ENCODE results near the gene BSND. TPM values are rescaled to one million over a fixed set of nuclear protein-coding genes. Genes with fewer than 3 reads are reported as not detected.

BSND gene
- total and polyA plus RNA-seq, 9 of the 15 experiments (the other 6 are each of a cell fraction or from before 2014, with no cell fraction given), result not detected

- no peak for TF ChIP-seq DIDO1 (tag; IDR thresholded peaks at IDR 0.05; ENCODE audit: low read depth)
- no peak for TF ChIP-seq ZBTB11 (CRISPR knock-in tag; IDR thresholded peaks at IDR 0.05)
- no peak for TF ChIP-seq POLR2H (tag; IDR thresholded peaks at IDR 0.05; ENCODE audit: low read depth)
- TF ChIP-seq NBN (IDR thresholded peaks at IDR 0.05; ENCODE audit: low read depth), result no peak
- TF ChIP-seq MYBL2 (IDR thresholded peaks at IDR 0.05; ENCODE audit: low read depth), result no peak
- TF ChIP-seq MYBL2 (CRISPR knock-in tag; IDR thresholded peaks at IDR 0.05; ENCODE audit: borderline replicate concordance), result no peak
- TF ChIP-seq SIN3A (IDR thresholded peaks at IDR 0.05; ENCODE audit: borderline replicate concordance in 2 of 2, control insufficient read depth in 1 of 2, low read depth in 2 of 2, low read length in 2 of 2), result no peak
- no peak for TF ChIP-seq ZNF318 (IDR thresholded peaks at IDR 0.05; ENCODE audit: borderline replicate concordance in 1 of 2, low read depth in 1 of 2)
- TF ChIP-seq MEIS2 (IDR thresholded peaks at IDR 0.05; ENCODE audit: partially characterized antibody), result no peak
- no peak for TF ChIP-seq KDM5B (IDR thresholded peaks at IDR 0.05; ENCODE audit: insufficient replicate concordance, low read depth, low read length)
- no peak for TF ChIP-seq HMGXB4 (CRISPR knock-in tag; IDR thresholded peaks at IDR 0.05)
- TF ChIP-seq MEF2A (IDR thresholded peaks at IDR 0.05; ENCODE audit: control insufficient read depth, low read depth, low read length), result no peak
- TF ChIP-seq SMARCC2 (IDR thresholded peaks at IDR 0.05; ENCODE audit: low read depth), result no peak
Measured at GRCh38 chr1:55021942-55022546, 23.3 kb downstream of the BSND start (continued).
